ENCODE data around the gene CDH23.
A peak's percentile ranks its signal among the peaks of the same experiment; 100 is the strongest.

CDH23 gene

DNA sequence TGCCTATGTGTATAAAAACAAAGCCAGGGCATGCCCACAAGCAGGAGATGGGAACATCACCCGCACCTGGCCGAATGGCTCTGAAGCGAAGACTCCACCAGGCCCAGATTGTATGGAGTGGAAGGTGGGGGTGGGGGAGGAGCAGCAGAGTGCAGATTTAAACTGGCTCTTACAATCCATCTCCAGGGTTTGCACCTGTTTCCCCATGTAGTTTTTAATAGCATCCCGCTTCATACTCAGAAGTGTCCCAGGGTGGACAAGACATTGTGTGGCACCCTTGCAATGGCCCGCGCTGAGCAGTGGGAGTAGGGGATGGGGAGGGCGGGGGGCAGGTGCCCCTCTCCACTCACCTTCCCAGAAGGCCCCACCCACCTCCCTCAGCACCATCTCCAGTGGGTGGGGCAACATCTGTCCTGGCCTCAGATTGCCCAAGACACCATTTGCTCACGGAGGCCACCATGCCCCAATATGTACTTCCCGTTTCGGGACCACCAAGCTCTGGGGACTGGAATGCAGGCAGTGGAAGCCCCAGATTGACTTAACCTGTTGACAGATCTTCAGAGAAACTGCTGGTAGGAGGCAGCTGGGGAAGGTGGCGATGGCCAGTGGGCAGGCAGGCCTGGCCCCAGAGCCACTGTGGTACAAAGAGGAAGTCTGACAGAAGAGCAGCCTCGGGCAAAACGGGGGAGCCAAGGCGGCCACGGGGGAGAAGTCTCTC is 353.6 kb downstream of the CDH23 start:
- no peak overlapping the region for H3K4me2 ChIP-seq (ENCODE audit: low read length)
- no peak overlapping the region for H3K27ac ChIP-seq
- TF ChIP-seq, protein P1, sequence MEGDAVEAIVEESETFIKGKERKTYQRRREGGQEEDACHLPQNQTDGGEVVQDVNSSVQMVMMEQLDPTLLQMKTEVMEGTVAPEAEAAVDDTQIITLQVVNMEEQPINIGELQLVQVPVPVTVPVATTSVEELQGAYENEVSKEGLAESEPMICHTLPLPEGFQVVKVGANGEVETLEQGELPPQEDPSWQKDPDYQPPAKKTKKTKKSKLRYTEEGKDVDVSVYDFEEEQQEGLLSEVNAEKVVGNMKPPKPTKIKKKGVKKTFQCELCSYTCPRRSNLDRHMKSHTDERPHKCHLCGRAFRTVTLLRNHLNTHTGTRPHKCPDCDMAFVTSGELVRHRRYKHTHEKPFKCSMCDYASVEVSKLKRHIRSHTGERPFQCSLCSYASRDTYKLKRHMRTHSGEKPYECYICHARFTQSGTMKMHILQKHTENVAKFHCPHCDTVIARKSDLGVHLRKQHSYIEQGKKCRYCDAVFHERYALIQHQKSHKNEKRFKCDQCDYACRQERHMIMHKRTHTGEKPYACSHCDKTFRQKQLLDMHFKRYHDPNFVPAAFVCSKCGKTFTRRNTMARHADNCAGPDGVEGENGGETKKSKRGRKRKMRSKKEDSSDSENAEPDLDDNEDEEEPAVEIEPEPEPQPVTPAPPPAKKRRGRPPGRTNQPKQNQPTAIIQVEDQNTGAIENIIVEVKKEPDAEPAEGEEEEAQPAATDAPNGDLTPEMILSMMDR (IDR thresholded peaks at IDR 0.05) = no peak
- no peaks in the 10 kb centered on the region for H3K4me1 ChIP-seq
- H3K9me3 ChIP-seq (ENCODE audit: control insufficient read depth, low read length) = no peaks in the 10 kb centered on the region
- H3K9ac ChIP-seq = no peak overlapping the region
- no peaks in the 10 kb centered on the region for H3K36me3 ChIP-seq (ENCODE audit: control insufficient read depth, insufficient read depth, low read length)
- no peaks in the 10 kb centered on the region for H3K27me3 ChIP-seq (ENCODE audit: control insufficient read depth, insufficient read depth, low read length)
- H3K4me3 ChIP-seq (ENCODE audit: low read depth, low read length) = no peak overlapping the region
- H3K79me2 ChIP-seq = peaks cover 2% of the 10 kb centered on the region
- no peak overlapping the region for H2AFZ ChIP-seq

- H3K4me1 ChIP-seq = no peaks in the 10 kb centered on the region
- no peak overlapping the region for H3K4me3 ChIP-seq (ENCODE audit: low read depth, low read length)
- H3K9ac ChIP-seq = no peak overlapping the region
- H3K27ac ChIP-seq = no peak overlapping the region
- no peaks in the 10 kb centered on the region for H3K27me3 ChIP-seq (ENCODE audit: control insufficient read depth, insufficient read depth, low read length)
- no peaks in the 10 kb centered on the region for H3K36me3 ChIP-seq (ENCODE audit: control insufficient read depth, insufficient read depth, low read length)
- TF ChIP-seq, protein P1 (IDR thresholded peaks at IDR 0.05) = no peak
- no peak overlapping the region for H3K4me2 ChIP-seq (ENCODE audit: low read length)
- H3K79me2 ChIP-seq = peaks cover 2% of the 10 kb centered on the region
- no peak overlapping the region for H2AFZ ChIP-seq
- H3K9me3 ChIP-seq (ENCODE audit: control insufficient read depth, low read length) = no peaks in the 10 kb centered on the region
Measured at GRCh38 chr10:71750986-71751385, 354.3 kb downstream of the CDH23 start.

- TF ChIP-seq, protein P1 (IDR thresholded peaks at IDR 0.05) = no peak
- Histone ChIP-seq H3K9me3 (ENCODE audit: control insufficient read depth, low read length) (no peaks in the 10 kb centered on the region), H2AFZ (no peak overlapping the region), H3K4me1 (no peaks in the 10 kb centered on the region), H3K36me3 (ENCODE audit: control insufficient read depth, insufficient read depth, low read length) (no peaks in the 10 kb centered on the region), H3K9ac (no peak overlapping the region), H3K27ac (no peak overlapping the region), H3K27me3 (ENCODE audit: control insufficient read depth, insufficient read depth, low read length) (no peaks in the 10 kb centered on the region), H3K4me3 (ENCODE audit: low read depth, low read length) (no peak overlapping the region), H3K79me2 (peaks cover 2% of the 10 kb centered on the region), H3K4me2 (ENCODE audit: low read length) (no peak overlapping the region)
Measured at GRCh38 chr10:71751515-71752224, 354.9 kb downstream of the CDH23 start.

- Histone ChIP-seq H2AFZ (no peak overlapping the region), H3K9me3 (ENCODE audit: control insufficient read depth, low read length) (no peaks in the 10 kb centered on the region), H3K27me3 (ENCODE audit: control insufficient read depth, insufficient read depth, low read length) (no peaks in the 10 kb centered on the region), H3K27ac (peak overlapping the region; percentile 15), H3K4me1 (no peaks in the 10 kb centered on the region), H3K4me3 (ENCODE audit: low read depth, low read length) (no peak overlapping the region), H3K36me3 (ENCODE audit: control insufficient read depth, insufficient read depth, low read length) (no peaks in the 10 kb centered on the region), H3K79me2 (peaks cover 2% of the 10 kb centered on the region), H3K4me2 (ENCODE audit: low read length) (no peak overlapping the region), H3K9ac (no peak overlapping the region)
- TF ChIP-seq, protein P1 (IDR thresholded peaks at IDR 0.05) = no peak
Measured at GRCh38 chr10:71752391-71753090, 355.8 kb downstream of the CDH23 start.
